DLD1 (cell line): ENCODE results near the gene IL21R.
"Not testable (repeated sequence)": the region's sequence is repeated elsewhere in the genome, so short reads cannot be mapped to it uniquely, and the experiment has no call there.

Source experiments
- in situ Hi-C: cut with HindIII; loops from 2 replicates; pipeline ENCODE4 v1.10.0; 2017; ENCODE audit warnings: low sequenced_read_pairs

Gene IL21R

DNA sequence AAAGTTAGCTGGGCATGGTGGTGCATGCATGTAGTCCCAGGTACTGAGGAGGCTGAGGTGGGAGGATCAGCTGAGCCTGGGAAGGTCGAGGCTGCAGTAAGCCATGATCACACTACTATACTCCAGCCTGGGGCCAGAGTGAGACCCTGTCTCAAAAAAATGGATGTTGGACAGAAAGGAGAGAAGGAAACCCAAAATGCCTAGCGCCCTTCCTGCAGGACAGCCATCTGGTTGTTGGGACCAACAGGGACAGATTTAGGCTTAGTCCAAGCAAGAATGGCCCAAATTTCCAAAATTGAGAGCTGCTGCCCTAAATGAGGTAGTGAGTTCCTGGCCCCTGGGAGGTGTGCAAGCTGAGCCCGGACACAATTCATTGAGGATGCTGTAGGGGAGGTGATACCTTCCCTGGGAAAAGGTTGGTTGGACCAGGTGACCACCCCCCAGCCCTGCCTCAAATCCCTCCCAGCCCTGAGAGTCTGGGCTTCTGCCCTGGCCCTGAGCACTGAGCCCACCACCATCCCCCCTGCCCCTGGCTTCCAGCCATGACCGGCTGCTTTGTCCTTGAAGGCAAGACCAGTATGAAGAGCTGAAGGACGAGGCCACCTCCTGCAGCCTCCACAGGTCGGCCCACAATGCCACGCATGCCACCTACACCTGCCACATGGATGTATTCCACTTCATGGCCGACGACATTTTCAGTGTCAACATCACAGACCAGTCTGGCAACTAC is 35.1 kb downstream of the IL21R start:
- in situ Hi-C loops = no loop called here

DNA sequence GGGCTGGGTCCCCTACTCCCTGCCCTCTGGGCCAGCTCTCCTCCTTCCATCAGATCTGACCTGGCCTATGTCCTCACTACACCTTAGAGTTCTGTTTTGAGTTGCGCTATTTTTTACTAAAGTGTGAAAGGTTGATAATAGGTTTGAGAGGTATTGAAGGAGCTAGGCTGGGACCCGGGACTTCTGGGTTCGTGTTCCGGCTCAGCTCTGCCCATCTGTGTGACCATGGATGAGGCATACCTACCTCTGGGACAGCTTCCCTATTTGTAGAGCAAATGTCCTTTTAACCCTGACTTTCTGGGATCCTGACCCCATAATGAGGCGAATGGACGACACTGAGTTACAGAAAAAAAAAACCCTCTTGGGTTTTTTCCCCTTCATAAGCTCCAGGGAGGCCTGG is 36.0 kb downstream of the IL21R start:
- in situ Hi-C loops = no loop called here

DNA sequence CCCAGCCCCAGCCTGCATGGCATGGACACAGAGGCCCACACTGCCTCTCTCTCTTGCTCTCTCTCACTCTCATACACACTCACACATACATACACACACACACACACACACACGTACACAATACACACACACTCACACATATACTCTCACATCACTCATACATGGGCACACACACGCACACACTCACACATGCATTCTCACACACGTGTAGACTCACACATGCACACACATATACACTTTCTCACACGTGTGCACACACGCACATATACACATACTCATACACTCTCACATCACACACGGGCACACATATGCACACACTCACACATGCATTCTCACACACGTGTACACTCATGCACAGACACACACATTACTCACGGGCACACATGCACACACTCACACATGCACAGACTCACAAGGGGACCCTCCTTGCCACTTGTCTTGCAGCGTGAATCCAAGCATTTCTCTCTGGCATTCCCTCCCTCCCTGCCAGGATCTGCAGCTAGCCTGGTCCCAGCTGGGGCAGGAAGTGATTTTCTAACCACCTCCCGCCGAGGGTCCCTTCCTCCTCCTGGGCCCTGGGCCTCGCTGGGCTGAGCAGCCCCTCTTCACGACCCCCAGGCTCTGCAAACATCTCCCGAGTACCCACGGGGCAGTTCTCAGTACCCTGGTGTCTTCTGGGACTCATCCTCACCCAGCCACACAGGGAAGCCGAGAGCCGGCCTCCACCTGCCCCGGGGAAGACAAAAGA is 37.5 kb downstream of the IL21R start:
- in situ Hi-C loops = no loop called here

DNA sequence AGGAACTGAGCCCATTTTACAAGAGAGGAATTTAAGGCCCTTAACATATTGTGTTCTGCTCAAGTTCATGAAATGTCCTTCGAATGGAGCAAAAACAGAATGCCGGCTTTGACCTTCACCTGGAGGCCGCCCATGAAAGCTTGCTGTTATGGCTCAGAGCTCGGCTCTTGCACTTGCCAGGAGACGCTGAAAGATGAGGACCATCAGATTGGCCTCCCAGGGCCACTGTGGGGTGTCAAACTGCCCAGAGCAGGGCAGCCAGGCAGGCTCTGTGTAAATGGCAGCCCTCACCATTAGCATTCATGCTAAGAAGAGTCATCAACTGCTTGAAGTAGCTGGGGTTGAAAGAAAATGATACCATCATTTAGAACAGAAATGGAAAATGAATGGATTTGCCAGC is 39.3 kb downstream of the IL21R start:
- in situ Hi-C loops = no loop called here

DNA sequence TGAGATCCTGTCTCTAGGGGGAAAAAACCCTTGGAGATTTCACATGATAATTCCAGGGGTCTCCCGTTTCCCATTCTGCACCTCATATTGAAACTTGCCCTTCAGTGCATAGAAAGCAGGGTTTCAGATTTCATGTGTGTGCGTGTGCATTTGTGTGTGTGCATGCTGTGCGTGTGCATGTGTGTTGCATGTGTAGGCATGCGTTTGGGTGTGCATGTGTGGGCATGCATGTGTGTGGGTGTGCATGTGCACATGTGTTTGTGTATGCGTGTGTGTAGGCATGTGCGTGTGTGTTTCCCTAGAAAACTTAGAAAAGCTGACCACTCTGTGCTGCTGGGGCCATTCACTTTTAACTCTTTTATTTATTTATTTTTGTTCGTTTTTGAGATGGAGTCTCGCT is 40.0 kb downstream of the IL21R start:
- in situ Hi-C loops = no loop called here

DNA sequence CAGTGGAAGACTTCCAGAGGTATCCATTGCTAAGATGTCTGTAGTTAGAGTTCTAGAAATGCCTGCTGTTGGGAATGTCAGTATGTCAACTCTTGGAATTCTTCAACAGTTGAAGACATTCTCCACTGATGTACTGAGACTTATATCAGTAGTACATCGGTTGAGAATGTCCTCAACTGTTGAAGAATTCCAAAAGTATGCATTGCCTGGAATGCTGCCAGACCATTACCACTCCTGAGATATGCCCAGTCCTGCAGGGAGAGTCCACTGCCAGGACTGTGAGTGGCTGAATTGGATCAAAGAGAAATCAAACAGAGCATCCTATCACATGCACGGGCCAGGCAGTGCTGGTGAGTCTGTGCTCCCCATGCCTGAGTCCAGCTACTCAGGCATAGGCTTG is 42.0 kb downstream of the IL21R start:
- in situ Hi-C loops = no loop called here

DNA sequence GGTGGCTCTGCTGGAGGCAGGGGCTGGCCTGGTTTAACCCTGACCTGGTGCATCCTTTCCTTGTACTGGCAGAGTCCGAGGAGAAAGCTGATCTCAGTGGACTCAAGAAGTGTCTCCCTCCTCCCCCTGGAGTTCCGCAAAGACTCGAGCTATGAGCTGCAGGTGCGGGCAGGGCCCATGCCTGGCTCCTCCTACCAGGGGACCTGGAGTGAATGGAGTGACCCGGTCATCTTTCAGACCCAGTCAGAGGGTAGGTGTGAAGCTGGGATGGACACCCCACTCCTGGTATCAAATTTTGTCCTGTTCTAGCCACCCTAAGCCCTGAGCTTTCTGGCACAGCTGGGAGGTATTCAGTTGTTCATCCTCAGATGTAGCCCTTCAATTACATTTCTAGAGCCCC is 42.5 kb downstream of the IL21R start:
- in situ Hi-C loops = no loop called here

DNA sequence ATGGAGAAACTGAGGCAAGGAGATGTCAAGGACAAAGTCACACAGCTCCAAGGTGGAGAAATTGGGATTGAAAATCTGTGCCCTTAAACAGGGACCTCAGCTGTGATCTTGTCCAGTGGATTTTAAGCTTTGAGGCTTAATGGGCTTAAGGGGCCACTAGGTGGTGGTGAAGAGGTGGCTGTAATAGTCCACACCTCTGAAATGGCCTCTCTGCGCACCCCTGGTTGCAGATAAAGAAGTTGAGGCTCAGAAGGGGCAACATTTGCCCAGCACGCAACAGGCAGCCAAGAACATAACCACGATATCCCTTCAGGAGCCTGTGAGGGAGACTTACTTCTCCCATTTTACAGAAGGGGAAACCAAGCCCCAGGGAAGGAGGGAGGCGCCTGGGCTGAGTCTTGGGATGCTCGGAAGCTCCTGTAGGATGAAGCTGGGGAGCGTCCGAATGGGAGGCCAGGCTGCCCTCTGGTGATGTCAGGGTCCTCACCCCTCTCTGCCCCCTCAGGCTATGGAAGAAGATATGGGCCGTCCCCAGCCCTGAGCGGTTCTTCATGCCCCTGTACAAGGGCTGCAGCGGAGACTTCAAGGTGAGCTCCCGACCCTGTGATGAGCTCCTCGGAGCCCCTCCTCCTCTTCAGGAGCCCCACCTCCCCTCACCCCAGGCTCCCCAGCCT is 43.7 kb downstream of the IL21R start:
- in situ Hi-C loops = no loop called here

DNA sequence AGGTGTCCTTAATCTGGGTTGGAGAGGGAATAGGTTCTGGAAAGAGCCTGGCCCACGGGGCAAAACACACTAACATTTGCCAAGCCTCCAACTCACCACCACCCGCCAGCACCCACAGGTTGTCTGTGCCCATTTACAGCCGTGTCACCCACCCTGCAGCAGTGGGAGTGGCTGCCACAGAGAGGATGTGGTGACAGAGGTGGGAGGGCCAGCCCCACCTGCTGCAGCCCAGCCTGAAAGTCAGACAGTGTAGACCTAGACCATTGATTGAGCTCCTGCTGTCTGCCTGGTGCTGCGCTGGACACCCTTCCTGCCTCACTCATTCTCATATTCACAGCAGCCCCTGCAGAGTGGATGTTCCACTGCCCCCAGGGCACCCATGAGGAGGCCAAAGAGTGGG is 44.7 kb downstream of the IL21R start:
- in situ Hi-C loops = no loop called here

DNA sequence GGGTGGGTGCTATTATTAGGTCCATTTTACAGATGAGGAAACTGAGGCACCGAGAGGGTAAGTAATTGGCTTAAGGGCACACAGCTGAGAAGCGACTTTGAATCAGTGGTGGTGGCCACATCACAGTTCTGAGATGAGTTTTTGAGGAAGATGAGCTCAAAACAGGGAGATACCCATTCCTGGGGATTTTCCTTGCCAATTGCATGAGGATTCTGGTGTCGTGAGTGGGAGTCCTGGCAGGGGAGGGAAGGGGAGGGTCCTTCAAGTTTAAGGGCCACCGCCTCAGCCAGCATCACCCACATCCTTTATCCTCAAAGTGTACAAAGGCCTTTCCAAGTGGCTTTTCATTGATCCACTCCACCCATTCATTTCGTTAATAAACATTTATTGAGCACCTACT is 45.3 kb downstream of the IL21R start:
- in situ Hi-C loops = no loop called here

DNA sequence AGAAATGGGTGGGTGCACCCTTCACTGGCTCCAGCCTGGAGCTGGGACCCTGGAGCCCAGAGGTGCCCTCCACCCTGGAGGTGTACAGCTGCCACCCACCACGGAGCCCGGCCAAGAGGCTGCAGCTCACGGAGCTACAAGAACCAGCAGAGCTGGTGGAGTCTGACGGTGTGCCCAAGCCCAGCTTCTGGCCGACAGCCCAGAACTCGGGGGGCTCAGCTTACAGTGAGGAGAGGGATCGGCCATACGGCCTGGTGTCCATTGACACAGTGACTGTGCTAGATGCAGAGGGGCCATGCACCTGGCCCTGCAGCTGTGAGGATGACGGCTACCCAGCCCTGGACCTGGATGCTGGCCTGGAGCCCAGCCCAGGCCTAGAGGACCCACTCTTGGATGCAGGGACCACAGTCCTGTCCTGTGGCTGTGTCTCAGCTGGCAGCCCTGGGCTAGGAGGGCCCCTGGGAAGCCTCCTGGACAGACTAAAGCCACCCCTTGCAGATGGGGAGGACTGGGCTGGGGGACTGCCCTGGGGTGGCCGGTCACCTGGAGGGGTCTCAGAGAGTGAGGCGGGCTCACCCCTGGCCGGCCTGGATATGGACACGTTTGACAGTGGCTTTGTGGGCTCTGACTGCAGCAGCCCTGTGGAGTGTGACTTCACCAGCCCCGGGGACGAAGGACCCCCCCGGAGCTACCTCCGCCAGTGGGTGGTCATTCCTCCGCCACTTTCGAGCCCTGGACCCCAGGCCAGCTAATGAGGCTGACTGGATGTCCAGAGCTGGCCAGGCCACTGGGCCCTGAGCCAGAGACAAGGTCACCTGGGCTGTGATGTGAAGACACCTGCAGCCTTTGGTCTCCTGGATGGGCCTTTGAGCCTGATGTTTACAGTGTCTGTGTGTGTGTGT is 46.8 kb downstream of the IL21R start:
- in situ Hi-C loops = no loop called here

DNA sequence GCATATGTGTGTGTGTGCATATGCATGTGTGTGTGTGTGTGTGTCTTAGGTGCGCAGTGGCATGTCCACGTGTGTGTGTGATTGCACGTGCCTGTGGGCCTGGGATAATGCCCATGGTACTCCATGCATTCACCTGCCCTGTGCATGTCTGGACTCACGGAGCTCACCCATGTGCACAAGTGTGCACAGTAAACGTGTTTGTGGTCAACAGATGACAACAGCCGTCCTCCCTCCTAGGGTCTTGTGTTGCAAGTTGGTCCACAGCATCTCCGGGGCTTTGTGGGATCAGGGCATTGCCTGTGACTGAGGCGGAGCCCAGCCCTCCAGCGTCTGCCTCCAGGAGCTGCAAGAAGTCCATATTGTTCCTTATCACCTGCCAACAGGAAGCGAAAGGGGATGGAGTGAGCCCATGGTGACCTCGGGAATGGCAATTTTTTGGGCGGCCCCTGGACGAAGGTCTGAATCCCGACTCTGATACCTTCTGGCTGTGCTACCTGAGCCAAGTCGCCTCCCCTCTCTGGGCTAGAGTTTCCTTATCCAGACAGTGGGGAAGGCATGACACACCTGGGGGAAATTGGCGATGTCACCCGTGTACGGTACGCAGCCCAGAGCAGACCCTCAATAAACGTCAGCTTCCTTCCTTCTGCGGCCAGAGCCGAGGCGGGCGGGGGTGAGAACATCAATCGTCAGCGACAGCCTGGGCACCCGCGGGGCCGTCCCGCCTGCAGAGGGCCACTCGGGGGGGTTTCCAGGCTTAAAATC is 47.6 kb downstream of the IL21R start:
- in situ Hi-C loops = no loop called here

DNA sequence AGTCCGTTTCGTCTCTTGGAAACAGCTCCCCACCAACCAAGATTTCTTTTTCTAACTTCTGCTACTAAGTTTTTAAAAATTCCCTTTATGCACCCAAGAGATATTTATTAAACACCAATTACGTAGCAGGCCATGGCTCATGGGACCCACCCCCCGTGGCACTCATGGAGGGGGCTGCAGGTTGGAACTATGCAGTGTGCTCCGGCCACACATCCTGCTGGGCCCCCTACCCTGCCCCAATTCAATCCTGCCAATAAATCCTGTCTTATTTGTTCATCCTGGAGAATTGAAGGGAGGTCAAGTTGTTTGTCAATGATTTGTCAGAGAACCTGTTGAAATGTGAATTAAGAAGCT is 48.2 kb downstream of the IL21R start:
- in situ Hi-C loops = no loop called here

DNA sequence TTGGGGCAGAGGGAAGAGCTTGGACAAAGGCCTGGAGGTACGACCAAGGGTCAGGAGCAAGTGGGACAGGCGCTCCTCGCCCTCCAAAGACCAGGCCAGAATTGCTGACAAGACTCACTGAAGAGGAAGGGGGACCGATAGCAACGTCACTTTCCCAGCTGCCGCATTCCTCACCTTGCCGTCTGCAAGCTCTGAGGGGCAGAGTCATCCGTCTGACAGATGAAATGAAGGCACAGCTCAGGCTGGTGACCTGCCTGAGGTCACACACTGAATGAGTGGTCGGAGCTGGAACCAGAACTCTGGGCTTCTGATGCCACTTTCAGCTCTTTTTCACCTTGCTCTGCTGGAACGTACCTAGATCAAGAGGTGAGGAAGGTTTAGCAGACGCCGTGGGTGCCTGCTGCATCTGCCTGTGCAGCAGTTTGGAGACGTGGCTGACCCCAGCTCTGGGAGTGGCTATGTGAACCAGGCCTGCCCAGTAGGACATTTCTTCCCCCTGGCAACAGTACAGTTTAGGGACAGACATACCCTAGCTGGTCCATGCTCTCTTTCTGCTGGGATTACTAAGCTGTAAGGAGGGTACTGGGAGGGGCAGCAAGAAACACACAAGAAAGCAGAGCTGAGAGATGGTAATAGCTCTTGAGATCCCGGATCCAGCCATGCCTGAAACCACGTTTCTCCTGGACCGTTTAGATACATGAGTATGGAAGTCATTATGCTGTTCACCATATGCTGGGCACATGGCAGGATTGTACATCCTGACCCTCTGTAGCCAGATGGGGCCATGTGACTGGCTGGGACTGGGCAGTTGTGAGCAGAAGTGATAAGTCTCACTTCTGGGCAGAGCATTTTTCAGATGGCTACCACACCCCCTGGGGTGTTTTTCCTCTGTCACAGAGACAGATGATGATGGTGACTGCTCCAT is 50.9 kb downstream of the IL21R start:
- in situ Hi-C loops = no loop called here

DNA sequence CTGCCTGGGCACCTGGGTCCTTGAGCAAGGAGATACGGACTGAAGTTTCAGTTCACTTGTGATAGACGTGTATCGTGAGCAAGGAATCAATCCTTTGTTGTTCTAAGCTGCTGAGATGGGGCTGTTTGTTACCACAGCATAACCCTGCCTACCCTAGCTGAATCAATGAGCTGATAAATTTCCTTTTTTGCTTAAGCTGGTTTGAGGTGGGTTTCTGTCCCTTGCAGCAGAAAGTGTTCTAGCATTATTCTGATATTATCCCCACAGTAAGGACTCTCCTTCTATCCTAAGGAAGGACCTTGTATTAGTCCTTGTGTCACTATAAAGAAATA is 51.5 kb downstream of the IL21R start:
- in situ Hi-C loops = no loop called here

DNA sequence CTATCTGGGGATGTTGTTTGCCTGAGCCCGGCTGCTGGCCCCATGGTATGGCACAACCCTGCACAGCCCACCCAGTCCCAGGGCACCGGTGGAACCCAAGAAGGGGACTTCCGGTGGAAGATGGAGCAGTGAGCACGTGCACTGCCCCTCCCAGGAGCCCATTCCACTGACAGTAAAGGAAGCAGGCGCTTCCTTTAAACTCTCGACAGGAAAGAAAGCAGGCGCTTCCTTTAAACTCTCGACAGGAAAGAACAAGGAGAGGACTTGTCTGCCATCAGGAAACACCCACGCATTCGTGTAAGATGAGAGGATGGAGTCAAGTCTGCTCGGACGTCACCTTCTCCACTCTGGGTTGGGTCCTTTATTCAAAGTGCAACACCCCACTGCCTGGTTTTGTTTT is 53.7 kb downstream of the IL21R start:
- in situ Hi-C loops = no loop called here

DNA sequence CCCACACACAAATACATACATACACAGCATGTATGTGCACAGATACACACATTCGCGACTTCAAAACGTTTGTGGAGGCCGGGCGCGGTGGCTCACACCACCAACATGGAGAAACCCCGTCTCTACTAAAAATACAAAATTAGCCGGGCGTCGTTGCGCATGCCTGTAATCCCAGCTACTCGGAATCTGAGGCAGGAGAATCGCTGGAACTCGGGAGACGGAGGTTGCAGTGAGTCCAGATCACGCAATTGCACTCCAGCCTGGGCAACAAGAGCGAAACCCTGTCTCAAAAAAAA is 55.6 kb downstream of the IL21R start:
- in situ Hi-C loops = not testable (repeated sequence)

DNA sequence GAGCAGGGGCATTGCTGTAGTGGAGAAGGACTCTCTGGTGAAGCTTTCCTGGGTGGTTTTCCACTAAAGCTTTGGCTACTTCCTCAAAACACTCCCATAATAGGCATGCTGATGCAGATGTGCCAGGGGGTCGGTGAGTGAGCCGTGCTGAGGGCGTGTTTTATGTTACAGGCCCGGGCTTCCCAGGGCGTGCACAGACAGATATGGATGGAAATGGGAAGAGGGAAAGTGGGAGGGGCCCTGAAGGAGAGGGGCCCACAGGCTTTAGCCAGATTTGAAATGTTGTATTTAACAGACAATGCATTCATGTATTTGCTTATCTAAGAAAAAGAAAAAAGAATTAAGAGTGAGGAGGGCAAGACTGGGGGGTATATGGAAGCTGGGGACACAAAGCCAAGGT is 56.3 kb downstream of the IL21R start:
- in situ Hi-C loops = no loop called here

DNA sequence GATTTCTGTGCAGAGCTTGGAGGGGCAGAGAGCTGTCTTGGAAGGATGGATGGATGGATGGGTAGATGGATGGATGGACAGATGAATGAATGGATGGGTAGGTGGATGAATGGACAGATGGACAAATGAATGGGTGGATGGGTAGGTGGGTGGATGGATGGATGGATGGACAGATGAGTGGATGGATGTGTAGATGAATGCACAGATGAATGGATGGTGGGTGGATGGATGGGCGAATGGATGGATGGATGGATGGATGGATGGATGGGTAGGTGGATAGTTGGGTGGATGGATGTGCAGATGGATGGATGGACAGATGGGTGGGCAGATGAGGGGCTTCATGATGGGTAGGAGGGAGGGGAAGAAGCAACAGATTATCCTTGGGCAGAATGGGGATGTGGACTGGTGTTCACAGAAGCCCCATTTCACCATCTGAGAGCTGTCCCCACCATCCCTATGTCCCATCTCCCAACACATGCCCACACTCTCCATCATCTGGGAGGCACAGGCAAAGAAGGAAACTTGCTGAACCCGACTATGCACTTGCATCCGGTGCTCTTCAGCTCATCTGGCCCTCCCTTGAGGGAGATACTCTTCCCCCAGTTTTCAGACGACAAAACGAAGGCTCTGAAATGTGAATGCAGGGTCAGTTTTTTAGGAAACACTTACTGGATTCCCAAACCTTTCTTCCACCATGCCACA is 57.2 kb downstream of the IL21R start:
- in situ Hi-C loops = no loop called here
